Measurements from ENCODE around the gene TSPAN18. TPM values are rescaled to one million over a fixed set of nuclear protein-coding genes. Genes with fewer than 3 reads are reported as not detected.

TSPAN18 gene
- total RNA-seq, 1 donor from 2014 or later = 46.4 TPM

DNA sequence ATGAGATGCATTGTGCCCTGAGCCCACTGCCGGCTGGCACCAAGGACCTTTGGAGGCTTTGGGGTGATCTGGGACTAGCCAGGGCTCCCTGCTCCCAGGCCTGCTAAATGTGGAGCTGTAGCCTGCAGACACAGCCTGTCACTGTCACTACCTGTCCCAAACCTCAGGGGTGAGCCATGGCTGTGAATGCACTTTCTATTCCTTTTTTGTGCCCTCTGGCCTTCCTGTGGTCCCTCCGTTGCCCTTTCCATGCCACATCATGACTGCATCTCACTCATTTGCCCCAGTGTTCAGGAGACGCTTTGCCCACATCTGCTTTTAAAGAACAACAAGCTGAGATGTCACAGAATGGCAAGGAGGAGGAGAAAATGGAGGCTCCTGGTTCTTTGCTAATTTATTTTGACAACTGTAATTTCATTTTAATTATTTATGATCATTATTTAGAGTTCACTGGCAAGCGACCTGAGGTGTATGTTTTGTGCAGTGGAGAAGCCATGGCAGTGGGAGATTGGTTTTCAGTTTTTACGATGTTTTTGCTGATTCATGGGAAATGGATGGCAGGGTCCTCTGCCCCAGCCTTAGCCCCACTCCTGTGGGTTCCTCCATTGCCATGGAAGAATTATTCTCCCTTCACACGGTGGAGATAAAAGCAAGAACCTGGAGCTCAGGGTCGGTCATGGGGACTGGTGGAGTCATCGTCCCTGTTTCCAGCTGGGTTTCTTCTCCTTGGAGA lies 69.2 kb downstream of the TSPAN18 start:
- no peak overlapping the region for H3K27ac ChIP-seq
- ATAC-seq (no peak), DNase-seq (peak; percentile 35)
- intact Hi-C loops (cut with DNase I) = no loop called here
- H3K4me1 ChIP-seq = no peaks in the 10 kb centered on the region
- H3K9me3 ChIP-seq = no peaks in the 10 kb centered on the region
- no peak overlapping the region for H3K4me3 ChIP-seq
- no peaks in the 10 kb centered on the region for H3K27me3 ChIP-seq
- no peaks in the 10 kb centered on the region for H3K36me3 ChIP-seq
- TF ChIP-seq, protein P1, sequence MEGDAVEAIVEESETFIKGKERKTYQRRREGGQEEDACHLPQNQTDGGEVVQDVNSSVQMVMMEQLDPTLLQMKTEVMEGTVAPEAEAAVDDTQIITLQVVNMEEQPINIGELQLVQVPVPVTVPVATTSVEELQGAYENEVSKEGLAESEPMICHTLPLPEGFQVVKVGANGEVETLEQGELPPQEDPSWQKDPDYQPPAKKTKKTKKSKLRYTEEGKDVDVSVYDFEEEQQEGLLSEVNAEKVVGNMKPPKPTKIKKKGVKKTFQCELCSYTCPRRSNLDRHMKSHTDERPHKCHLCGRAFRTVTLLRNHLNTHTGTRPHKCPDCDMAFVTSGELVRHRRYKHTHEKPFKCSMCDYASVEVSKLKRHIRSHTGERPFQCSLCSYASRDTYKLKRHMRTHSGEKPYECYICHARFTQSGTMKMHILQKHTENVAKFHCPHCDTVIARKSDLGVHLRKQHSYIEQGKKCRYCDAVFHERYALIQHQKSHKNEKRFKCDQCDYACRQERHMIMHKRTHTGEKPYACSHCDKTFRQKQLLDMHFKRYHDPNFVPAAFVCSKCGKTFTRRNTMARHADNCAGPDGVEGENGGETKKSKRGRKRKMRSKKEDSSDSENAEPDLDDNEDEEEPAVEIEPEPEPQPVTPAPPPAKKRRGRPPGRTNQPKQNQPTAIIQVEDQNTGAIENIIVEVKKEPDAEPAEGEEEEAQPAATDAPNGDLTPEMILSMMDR (IDR thresholded peaks at IDR 0.05) = no peak

DNA sequence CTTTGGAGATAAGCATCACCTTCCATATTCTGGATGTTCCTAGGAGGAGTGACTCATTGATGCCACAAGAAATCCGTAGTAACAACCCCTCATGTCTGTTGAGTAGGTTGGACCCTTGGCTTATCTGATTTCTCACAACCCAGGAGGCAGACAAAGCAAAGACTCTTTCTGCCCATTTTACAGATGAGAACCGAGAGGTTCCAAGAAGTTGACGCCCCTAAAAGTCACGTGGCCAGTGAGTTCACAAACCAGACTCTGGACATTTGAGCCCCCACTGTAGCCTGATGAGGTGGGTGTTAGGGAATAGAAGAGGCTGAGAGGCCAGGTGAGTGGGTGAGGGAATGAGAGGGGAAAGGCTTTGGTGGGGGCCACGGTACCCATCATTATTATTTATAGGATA lies 70.3 kb downstream of the TSPAN18 start:
- Histone ChIP-seq H3K4me3 (no peak overlapping the region), H3K27me3 (no peaks in the 10 kb centered on the region), H3K36me3 (no peaks in the 10 kb centered on the region), H3K27ac (no peak overlapping the region), H3K9me3 (no peaks in the 10 kb centered on the region), H3K4me1 (no peaks in the 10 kb centered on the region)
- DNase-seq = no peak
- intact Hi-C loops (cut with DNase I) = no loop called here
- TF ChIP-seq, protein P1 (IDR thresholded peaks at IDR 0.05) = no peak
- no peak for ATAC-seq

DNA sequence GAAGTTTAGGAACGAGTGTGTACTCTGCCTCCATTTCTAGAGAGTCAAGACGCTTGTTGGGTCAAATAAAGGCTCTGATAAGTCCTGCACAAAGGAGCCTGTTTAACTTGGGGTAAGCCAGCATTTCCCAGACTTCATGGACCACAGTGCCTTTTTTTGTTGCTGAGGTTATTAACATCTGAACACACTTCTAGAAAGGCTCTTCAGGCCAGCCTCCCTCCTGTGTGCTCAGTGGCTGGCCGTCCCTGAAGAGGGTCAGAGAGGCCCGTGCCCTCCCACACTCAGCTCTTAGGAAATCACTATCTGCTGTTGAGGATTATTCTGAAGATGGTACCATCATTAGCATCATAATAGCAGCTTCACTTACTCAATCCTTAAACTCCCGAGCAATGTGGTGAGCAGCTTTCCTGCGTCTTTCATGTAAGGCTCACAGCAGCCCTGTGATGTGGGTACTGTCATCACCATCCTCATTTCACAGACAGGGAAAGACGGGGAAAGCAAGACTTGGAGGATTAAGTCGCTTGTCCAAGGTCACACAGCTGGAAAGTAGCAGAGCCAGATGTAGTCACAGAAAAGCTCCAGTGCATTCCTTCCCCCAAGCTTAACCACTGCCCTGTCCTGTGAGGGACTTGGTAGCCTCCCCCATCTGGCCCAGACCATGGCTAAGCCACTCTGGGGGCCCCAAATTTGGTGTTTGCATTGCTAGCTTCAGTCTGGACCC lies 71.3 kb downstream of the TSPAN18 start:
- Histone ChIP-seq H3K4me1 (no peaks in the 10 kb centered on the region), H3K4me3 (no peak overlapping the region), H3K27ac (no peak overlapping the region), H3K9me3 (no peaks in the 10 kb centered on the region), H3K36me3 (no peaks in the 10 kb centered on the region), H3K27me3 (no peaks in the 10 kb centered on the region)
- DNase-seq (peak; percentile 22), ATAC-seq (no peak)
- intact Hi-C loops (cut with DNase I) = no loop called here
- TF ChIP-seq, protein P1 (IDR thresholded peaks at IDR 0.05) = no peak

DNA sequence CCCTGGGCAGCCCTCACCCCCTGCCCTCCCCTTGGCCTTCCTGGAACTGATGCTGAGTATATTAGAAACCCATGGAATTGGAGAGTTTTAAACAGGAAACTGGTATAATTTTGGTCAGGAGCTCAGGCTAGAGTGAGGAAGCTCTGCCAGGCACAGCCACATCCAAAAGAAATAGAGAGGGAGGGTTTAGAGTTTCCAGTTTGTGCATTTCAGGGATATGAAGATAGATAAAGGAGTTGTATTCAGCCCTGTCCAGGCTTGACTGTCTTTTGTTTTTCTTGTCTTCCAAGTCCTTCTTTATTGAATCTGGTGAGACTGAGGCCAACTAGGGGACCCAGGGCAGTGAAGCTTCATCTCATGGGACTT lies 71.8 kb downstream of the TSPAN18 start:
- Histone ChIP-seq H3K4me3 (no peak overlapping the region), H3K27ac (no peak overlapping the region), H3K9me3 (no peaks in the 10 kb centered on the region), H3K36me3 (no peaks in the 10 kb centered on the region), H3K27me3 (no peaks in the 10 kb centered on the region), H3K4me1 (no peaks in the 10 kb centered on the region)
- TF ChIP-seq, protein P1 (IDR thresholded peaks at IDR 0.05) = no peak
- DNase-seq (no peak), ATAC-seq (no peak)
- intact Hi-C loops (cut with DNase I) = no loop called here

DNA sequence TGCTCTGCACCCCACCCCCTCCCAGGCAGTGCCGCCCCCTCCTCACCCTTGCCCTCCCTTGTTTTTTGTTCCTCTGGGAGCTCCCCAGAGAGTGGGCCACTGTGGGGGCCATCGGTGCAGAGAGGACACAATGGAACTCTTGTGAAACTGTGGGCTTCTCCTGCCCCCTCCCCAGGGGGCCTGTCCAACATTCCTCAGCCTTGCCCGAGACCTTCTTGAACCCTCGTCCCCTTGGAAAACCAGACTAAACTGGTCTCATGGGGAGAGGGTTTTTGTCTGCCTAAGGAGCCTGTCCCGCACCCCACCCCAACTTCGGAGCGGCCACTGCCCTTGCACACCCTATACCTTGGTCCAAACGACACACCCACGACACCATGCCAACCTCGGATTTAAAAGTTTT lies 72.2 kb downstream of the TSPAN18 start:
- H3K27ac ChIP-seq = no peak overlapping the region
- TF ChIP-seq, protein P1 (IDR thresholded peaks at IDR 0.05) = no peak
- intact Hi-C loops (cut with DNase I) = no loop called here
- no peak overlapping the region for H3K4me3 ChIP-seq
- H3K9me3 ChIP-seq = no peaks in the 10 kb centered on the region
- H3K36me3 ChIP-seq = no peaks in the 10 kb centered on the region
- ATAC-seq (no peak), DNase-seq (peak; percentile 29)
- H3K4me1 ChIP-seq = no peaks in the 10 kb centered on the region
- no peaks in the 10 kb centered on the region for H3K27me3 ChIP-seq
